ENCODE data around the gene ZNF366.

The ZNF366 gene, protein sequence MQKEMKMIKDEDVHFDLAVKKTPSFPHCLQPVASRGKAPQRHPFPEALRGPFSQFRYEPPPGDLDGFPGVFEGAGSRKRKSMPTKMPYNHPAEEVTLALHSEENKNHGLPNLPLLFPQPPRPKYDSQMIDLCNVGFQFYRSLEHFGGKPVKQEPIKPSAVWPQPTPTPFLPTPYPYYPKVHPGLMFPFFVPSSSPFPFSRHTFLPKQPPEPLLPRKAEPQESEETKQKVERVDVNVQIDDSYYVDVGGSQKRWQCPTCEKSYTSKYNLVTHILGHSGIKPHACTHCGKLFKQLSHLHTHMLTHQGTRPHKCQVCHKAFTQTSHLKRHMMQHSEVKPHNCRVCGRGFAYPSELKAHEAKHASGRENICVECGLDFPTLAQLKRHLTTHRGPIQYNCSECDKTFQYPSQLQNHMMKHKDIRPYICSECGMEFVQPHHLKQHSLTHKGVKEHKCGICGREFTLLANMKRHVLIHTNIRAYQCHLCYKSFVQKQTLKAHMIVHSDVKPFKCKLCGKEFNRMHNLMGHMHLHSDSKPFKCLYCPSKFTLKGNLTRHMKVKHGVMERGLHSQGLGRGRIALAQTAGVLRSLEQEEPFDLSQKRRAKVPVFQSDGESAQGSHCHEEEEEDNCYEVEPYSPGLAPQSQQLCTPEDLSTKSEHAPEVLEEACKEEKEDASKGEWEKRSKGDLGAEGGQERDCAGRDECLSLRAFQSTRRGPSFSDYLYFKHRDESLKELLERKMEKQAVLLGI

GRCh38 chr5:72507231-72507906 lies at the start of gene ZNF366:
Gene ZNF366, minus strand, starts transcription at chr5:72507410. Its CDS starts 45,914 bp downstream, at chr5:72461496.
- DNase-seq = no peak

GRCh38 chr5:72556351-72557166 lies 49.3 kb upstream of the ZNF366 start:
- peak in 28 of 58 donors; percentile 7 to 80 (median 28) for DNase-seq

DNA sequence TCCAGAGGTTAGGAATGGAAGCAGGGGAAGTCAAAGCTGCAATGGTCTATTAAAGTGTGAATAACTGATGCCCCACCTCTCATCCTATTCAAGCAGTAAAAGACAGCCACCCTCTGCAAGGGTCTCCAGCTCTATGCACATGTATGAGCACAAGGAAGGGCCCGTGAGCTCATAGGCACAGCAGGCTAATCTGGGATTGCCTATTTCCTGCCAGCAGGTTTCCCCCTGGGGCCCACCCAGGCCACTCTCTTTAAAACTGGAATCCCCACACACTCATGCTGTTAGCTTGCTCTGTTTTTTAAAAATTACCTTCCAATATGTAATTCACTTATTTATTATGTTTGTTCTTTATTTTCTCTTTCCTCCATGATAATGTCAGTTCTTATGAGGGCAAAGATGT lies 48.7 kb upstream of the ZNF366 start:
- no peak for DNase-seq

DNA sequence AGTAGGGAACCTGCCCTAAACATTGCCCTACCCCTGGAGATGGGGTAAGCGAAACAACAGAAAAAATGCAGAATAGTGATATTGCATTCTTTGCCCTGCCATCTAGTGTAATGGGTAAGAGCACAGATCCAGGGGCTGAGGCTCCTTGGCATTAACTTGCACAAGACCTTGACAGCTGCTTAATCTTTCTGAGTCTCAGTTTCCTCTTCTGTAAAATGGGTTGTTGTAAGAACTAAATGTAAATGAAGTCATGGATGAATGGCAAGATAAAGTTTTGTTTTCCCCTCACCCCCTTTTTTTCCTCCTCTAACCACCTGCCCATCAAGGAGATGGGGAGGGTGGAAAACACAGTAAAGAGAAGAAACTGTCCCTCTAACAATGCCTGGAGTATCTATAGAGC lies 47.7 kb upstream of the ZNF366 start:
- DNase-seq = no peak

- peak in 2 of 58 donors; percentile 6 to 18 for DNase-seq
Observed at GRCh38 chr5:72552041-72552557, 44.9 kb upstream of the ZNF366 start.

DNA sequence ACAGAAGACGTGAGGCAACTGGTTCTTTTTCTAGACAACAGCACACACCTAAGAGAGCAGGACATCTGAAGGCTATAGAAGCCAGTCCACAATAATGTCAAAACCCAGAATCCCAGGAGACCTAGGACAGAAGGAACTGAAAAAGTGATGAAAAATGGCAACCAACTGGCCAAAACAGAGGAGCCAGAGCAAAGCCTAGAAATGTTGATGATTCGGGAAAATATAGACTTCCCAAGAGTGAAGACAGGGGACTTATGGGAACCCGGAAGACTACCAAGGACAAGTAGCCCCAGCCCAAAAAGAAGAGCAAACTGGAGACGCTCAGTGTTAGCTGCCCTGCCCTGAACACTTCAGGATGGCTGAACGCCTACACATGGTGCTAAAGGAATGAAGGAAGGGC lies 43.4 kb upstream of the ZNF366 start:
- DNase-seq = no peak

- DNase-seq = no peak
Observed at GRCh38 chr5:72543811-72544210, 36.6 kb upstream of the ZNF366 start.

DNA sequence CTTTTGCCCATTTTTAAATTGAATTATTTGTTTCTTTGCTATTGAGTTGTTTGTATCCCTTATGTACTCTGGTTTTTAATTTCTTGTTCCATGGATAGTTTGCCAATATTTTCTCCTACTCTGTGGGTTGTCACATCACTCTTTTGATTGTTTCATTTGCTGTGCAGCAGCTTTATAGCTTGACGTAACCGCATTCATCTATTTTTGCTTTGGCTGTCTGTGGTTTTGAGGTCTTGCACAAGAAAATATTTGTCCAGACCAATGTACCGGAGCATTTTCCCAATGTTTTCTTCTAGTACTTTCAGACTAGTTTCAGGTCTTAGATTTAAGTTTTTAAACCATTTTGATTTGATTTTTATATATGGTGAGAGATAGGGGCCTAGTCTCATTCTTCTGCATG lies 36.2 kb upstream of the ZNF366 start:
- no peak for DNase-seq

DNA sequence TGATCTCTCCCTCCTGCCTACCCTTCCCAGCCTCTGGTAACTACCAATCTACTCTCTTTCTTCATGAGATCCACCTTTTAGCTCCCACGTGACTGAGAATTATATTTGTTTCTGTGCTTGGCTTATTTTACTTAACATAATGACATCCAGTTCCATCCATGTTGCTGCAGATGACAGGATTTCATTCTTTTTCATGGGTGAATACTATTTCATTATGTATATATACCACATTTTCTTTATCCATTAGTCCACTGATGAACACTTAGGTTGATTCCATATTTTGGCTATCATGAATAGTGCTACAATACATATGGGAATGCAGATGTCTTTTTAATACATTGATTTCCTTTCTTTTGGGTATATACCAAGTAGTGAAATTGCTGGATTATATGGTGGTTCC lies 35.5 kb upstream of the ZNF366 start:
- no peak for DNase-seq

DNA sequence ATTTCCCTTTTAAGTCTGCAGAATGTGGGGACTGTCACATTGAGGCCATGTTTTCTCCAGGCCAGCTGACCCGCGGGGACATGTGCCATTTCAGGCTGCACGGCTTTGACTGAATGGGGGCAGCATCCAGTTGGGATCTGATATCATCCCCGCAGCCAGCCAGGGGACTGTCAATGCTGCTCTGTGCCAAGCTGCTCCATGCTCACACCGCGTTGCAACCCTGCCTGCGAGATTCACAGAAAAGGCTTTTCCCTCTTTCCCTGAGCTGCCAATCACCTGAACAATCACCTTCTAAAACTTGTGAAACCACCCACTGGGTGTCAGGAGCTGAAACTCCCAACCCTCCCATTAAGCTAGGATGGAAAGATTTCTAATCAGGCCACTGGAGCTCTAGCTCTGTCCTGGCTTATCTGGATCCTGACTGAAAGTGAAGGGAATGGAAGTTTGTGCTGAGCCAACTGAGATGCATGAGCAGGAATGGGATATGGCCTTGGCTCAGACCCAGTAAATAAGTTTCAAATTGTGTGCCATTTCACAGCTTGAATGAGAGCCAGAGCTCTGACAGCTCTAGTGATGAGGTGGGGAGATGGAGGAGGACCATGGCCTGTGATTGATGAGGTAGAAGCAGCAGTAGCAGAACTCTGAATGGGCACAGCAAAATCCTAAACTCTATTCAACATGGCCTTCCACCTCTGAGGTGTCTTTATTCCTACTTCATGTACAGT lies 34.5 kb upstream of the ZNF366 start:
- DNase-seq = peak in 22 of 58 donors; percentile 4 to 56 (median 30)

- peak in 1 of 58 donors; percentile 45 for DNase-seq
Observed at GRCh38 chr5:72540759-72541438, 33.7 kb upstream of the ZNF366 start.

DNA sequence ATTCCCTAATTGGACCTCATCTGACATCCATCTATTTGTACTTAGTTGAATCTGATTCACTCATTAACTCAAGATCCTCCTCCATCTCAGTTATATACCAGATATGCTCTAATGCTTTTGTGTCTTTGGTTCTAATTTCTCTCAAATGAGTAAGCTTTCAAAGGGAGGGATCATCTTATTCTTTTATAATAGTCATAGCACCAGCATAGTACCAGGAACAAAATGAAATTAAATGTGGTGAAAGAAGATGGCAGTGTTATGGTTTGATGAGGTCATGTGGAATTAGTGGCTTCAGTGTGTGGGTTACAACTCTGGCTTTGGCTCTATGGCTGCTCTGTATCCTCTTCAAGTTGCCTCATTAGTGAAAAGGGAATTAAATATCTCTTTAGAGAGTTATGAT lies 32.5 kb upstream of the ZNF366 start:
- DNase-seq = no peak

DNA sequence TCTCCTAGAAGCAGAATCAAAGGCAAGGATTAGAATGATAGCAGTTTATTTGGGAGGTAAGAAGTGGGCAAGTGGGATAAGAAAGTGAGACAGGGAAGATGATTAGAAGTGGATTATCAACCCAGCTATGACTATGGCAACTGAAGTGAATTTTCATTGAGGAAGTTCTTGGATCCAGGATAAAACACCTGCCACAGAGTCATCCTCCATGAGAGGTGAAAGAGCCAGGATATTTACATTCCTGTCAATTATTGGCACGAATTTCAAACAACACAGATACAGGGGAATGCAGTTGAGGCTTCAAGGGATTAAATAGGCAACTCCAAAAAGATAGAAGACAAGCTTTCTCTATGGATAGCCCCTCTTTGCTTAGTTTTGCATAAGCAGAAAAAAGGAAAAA lies 31.8 kb upstream of the ZNF366 start:
- DNase-seq = no peak

DNA sequence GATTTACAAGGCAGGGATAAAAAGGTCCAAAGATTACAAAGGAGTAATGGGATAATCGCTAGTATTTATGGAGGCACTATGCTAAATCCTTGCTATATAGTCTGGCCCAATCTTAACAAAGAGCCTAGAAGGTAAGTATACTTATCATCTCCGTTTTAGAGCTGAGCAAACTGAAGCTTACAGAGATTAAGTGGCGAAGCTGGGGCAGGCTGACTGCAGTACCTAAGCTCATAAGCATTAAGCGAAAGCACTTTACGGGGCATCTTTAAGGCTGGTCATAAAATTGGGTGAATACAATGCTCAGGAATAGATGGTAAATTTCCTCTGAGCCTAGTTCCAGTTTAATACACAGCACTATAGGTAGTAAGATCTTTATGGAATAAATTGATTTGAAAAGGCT lies 30.0 kb upstream of the ZNF366 start:
- DNase-seq = no peak

DNA sequence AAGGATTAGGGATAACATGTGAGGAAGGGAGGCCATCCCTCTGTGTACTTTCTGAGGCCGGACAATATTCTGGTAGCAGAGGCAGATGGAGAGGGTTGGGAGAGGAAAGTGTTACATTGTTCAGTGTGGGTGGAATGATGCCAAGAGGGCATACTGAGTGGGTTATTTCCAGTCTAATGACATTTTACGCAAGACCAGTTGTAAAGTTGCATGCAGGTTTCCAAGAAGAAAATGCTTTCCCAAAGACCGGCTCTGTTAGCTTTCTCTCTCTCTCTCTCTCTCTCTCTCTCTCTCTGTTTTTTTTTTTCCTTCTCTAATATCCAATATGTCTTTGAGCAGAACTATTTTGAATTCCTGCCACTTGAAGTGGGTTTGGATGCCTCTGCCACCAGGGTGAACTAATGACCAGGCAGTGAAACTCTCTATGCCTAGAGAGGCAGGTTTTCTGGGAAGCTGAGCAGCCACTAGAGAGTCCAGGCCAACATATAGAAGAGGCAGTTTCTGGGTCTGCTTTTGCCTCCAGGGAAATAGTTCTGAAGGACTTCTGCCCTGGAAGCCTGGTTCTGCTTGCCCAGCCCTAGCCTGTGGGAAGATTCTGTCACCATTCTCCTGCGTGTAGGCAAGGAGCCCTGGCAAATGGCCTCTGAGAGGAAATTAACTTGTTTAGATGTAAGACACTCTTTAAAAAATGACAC lies 24.4 kb upstream of the ZNF366 start:
- peak in 1 of 58 donors; percentile 9 for DNase-seq

DNA sequence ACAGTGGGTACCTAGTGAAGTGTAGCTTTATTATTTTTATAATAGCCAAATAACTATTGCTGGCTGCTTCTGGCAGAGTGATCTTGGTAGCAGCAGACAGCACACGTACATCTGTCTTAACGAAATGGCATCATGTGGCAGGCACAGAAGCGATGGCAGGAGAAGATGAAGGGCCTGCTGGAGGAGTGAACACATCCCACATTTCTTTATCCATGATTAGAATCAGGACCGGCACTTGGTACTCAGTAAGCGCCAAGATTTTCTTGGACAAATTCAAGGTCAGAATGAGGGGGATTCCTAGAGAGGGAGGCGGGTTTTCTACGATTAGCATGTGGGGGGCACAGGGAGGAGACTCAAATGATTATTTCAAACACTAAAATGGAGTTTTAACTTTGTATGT lies 23.0 kb upstream of the ZNF366 start:
- DNase-seq = no peak

GRCh38 chr5:72529383-72529782 lies 22.2 kb upstream of the ZNF366 start:
- no peak for DNase-seq

GRCh38 chr5:72525816-72526215 lies 18.6 kb upstream of the ZNF366 start:
- no peak for DNase-seq
